ENCODE data around the gene PCDHA1. TPM values are rescaled to one million over a fixed set of nuclear protein-coding genes. Genes with fewer than 3 reads are reported as not detected.

Gene PCDHA1
- total RNA-seq, 8 experiments from 2014 or later, result 0.22 to 1.7 (median 0.68) TPM

DNA sequence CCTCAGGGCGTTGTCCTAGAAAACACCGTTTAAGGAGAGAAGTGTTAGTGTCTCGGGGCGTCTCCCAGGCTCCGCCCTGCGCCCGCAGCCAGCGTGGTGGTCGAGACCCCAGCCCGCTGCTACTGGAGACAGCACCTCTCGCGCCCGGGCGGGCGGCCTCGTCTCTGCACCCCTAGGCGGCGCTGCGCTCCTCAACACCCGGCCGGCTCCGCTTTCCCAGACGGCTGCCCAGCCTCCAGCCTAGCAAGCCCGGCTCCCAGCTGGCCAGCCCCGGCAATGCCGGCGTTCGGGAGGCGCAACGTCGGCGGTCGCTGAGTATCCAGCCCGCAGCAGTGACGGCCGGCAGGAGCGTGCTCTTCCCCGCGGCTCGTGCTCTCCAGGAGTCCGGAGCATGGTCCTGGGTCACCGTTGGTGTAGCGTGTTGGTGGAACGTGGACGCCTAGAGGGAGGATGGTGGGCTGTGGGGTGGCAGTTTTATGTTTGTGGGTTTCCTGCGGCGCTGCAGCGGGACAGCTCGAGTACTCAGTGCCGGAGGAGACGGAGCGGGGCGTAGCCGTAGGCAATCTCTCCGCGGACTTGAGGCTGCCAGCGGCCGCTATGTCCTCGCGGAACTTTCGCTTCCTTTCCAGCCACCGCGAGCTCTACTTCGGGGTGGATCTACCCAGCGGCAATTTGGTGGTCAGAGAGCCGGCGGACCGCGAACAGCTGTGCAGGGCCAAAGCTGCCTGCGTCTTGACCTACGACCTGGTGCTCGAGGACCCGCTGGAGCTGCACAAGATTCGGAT, 140.7 kb downstream of the PCDHA1 start:
- Histone ChIP-seq H3K4me3 (peak overlapping the region; percentile 25 to 56 (median 42)), H3K27ac (peak overlapping the region in 1 of 2 donors; percentile 45), H3K4me1 (replicated peaks in 1 of 2) (peaks cover 0 to 4% of the 10 kb centered on the region in 2 donors)
- in situ Hi-C loops (cut with MboI; ENCODE audit: low pct_unique_long_range_greater_than_20kb in 2 of 9, low sequenced_read_pairs in 9 of 9, unreplicated experiment in 9 of 9), result loop anchor here in 1 of 9 experiments (25.0 kb wide), 1 partner anchor 111 kb away; no protein-coding TSS in a partner anchor
- 0 to 9% (median 6%) methylated on average over 2 to 25 of the region's 74 CpGs; no CpG with 5 or more reads in 4 of the 10 experiments for WGBS, 10 experiments
- ATAC-seq (replicated peaks in 6 of 8), result peak; percentile 25 to 98 (median 96)

DNA sequence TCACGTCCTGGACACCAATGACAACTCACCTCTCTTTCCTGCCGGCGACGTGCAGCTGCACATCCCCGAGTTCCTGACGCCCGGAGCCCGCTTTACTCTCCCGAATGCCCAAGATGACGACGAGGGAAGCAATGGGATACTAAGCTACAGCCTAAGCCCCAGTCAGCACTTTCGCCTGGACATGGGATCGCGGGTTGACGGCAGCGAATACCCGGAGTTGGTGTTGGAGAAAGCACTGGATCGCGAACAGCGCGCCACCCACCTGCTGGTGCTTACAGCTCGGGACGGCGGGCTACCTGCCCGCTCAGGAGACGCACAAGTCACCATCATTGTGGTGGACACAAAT, 141.3 kb downstream of the PCDHA1 start:
- no peak for ATAC-seq (replicated peaks in 6 of 8)
- Histone ChIP-seq H3K4me1 (replicated peaks in 1 of 2) (peaks cover 0 to 4% of the 10 kb centered on the region in 2 donors), H3K27ac (peak overlapping the region in 1 of 2 donors; percentile 45), H3K4me3 (peak overlapping the region; percentile 25 to 56 (median 42))
- WGBS, 10 experiments, result 5 to 67% (median 35%) methylated on average over 7 to 20 of the region's 26 CpGs; no CpG with 5 or more reads in 6 of the 10 experiments
- in situ Hi-C loops (cut with MboI; ENCODE audit: low pct_unique_long_range_greater_than_20kb in 2 of 9, low sequenced_read_pairs in 9 of 9, unreplicated experiment in 9 of 9), result loop anchor here in 1 of 9 experiments (25.0 kb wide), 1 partner anchor 110 kb away; no protein-coding TSS in a partner anchor

DNA sequence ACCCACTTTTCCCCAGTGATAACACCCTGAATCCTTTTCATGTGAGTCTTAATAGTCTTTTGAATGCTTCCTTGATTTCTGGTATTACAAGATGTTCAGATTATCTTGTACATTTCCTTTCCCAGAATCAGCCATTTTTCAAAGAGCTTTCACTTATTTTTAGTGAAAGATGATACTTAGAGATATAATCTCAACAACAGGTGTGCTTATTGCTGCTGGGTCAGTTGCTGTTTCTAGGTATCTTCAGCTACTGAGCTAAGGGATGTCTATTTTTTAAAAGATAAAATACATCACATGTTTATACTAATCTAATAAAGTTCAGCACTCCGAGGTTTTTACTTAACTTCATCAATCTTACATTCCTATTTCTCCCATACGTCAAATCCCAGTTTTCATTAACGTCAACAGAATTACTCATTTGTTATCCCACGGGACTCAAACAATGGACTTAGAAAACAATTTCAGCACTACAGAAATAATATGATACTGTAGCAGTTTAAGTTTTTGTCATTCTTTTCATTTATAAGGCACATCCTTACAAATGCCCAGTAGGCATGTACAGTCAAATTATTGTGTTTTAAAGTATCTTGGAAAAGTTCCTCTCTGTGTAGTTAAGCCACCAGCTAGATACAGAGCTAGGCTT, 149.1 kb downstream of the PCDHA1 start:
- in situ Hi-C loops (cut with MboI; ENCODE audit: low pct_unique_long_range_greater_than_20kb in 2 of 9, low sequenced_read_pairs in 9 of 9, unreplicated experiment in 9 of 9), result loop anchor here in 1 of 9 experiments (25.0 kb wide), 1 partner anchor 102 kb away; no protein-coding TSS in a partner anchor
- Histone ChIP-seq H3K27ac (no peak overlapping the region), H3K4me3 (no peak overlapping the region), H3K4me1 (replicated peaks in 1 of 2) (no peaks in the 10 kb centered on the region)
- 10 to 100% (median 84%) methylated on average over 1 to 4 of the region's 4 CpGs for WGBS, 10 experiments
- no peak for ATAC-seq (replicated peaks in 6 of 8)

DNA sequence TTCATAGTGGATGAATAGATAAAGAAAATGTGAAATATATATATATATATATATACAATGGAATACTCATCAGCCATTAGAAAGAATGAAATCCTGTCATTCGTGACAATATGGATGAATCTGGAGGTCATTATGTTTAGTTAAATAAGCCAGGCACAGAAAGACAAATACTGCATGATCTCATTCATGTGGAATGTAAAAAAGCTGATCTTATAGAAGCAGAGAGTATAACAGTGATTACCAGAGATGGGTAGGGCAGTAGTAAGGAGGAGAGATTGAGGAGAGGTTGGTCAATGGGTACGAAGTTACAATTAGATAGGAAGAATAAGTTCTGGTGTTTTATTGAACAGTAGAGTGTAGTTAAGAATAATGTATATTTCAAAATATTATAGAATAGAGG, 160.6 kb downstream of the PCDHA1 start:
- Histone ChIP-seq H3K27ac (no peak overlapping the region), H3K4me1 (replicated peaks in 1 of 2) (no peaks in the 10 kb centered on the region), H3K4me3 (no peak overlapping the region)
- ATAC-seq (replicated peaks in 6 of 8), result no peak
- WGBS, 10 experiments, result 0 to 86% (median 50%) methylated on average over 1 to 2 of the region's 2 CpGs; no CpG with 5 or more reads in 1 of the 10 experiments
- in situ Hi-C loops (cut with MboI; ENCODE audit: low pct_unique_long_range_greater_than_20kb in 2 of 9, low sequenced_read_pairs in 9 of 9, unreplicated experiment in 9 of 9), result loop anchor here in 1 of 9 experiments (25.0 kb wide), 1 partner anchor 91 kb away; no protein-coding TSS in a partner anchor

DNA sequence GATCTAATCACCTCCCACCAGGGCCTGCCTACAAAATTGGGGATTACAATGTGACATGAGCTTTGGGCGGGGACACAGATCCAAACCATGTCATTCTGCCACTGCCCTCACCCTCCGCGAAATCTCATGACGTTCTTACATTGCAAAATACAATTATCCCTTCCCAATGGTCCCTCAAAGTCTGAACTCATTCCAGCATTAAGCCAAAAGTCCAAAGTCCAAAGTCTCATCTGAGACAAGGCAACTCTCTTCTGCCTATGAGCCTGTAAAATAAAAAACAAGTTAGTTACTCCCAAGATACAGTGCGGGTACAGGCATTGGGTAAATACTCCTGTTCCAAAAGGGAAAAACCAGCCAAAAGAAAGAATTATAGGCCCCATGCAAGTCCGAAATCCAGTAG, 165.7 kb downstream of the PCDHA1 start:
- ATAC-seq (replicated peaks in 6 of 8), result no peak
- H3K4me3 ChIP-seq, result no peak overlapping the region
- no peak overlapping the region for H3K27ac ChIP-seq
- no peaks in the 10 kb centered on the region for H3K4me1 ChIP-seq (replicated peaks in 1 of 2)
- WGBS, 10 experiments, result 0 to 100% (median 79%) methylated on average over 1 to 6 of the region's 6 CpGs; no CpG with 5 or more reads in 2 of the 10 experiments
- in situ Hi-C loops (cut with MboI; ENCODE audit: low pct_unique_long_range_greater_than_20kb in 2 of 9, low sequenced_read_pairs in 9 of 9, unreplicated experiment in 9 of 9), result no loop called here

DNA sequence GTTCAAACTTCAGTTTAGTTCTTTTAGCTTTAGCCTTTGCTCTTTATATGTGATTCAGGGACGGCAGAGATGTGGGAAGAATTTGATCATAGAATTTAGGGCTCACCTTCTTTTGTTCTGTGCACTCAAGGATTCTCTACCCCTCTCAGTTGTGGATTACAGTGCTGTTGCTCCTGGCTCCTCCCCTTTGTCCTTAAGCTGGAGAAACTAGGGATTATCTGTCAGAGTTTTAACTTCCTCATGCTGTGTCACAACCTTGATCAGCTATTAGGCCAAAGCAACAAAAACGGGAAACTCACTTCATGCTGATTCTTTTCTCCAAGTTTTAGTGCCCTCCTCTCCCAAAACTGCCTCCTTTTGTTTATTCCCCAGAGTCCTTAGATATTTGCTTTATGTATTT, 167.3 kb downstream of the PCDHA1 start:
- Histone ChIP-seq H3K27ac (no peak overlapping the region), H3K4me1 (replicated peaks in 1 of 2) (no peaks in the 10 kb centered on the region), H3K4me3 (no peak overlapping the region)
- WGBS, 10 experiments, result 0 to 63% (median 7%) methylated on average over 1 to 2 of the region's 2 CpGs; no CpG with 5 or more reads in 3 of the 10 experiments
- ATAC-seq (replicated peaks in 6 of 8), result no peak
- in situ Hi-C loops (cut with MboI; ENCODE audit: low pct_unique_long_range_greater_than_20kb in 2 of 9, low sequenced_read_pairs in 9 of 9, unreplicated experiment in 9 of 9), result no loop called here

DNA sequence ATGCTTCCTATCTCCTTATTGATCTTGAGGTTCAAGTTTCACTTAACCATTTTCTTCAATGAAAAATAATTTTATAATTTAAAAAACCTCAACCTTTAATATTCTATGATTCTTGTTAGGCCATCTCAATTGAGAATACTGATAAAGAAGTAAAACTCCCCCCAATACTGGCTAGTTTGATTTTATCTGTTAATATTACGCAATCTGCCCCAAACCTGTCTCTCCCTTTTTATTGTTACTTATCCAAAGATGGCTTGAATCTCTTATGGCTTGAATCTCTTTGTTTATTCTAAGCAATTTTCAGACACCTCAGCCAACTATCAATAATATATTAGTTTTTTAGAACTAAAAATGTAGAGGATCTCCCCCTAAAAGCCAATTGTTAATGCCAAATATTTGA, 176.2 kb downstream of the PCDHA1 start:
- Histone ChIP-seq H3K4me1 (replicated peaks in 1 of 2) (peaks cover 0 to 9% of the 10 kb centered on the region in 2 donors), H3K4me3 (no peak overlapping the region), H3K27ac (no peak overlapping the region)
- in situ Hi-C loops (cut with MboI; ENCODE audit: low pct_unique_long_range_greater_than_20kb in 2 of 9, low sequenced_read_pairs in 9 of 9, unreplicated experiment in 9 of 9), result no loop called here
- no peak for ATAC-seq (replicated peaks in 6 of 8)
- WGBS, 10 experiments, result 0 to 100% (median 80%) methylated on average over 1 of the region's 1 CpG; no CpG with 5 or more reads in 1 of the 10 experiments

DNA sequence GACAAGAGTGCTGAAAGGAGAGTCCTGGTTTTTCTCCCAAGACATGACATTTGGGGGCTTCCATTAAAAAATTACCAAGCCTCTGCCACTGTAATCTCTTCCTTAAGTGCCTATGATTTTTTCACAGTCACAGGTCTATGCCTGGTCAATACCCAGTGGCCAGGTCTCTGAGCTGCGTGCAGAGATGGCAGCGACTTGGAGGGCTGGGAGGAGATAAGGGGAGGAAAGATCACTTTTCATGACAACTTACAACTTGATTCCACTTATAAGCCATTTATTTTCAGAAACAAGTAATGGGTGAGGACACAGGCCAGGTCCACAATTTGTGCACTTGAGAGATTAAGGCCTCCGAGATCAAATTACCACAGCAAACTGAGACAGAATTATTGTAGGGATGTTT, 178.4 kb downstream of the PCDHA1 start:
- in situ Hi-C loops (cut with MboI; ENCODE audit: low pct_unique_long_range_greater_than_20kb in 2 of 9, low sequenced_read_pairs in 9 of 9, unreplicated experiment in 9 of 9), result no loop called here
- Histone ChIP-seq H3K4me3 (no peak overlapping the region), H3K4me1 (replicated peaks in 1 of 2) (peaks cover 0 to 19% of the 10 kb centered on the region in 2 donors), H3K27ac (no peak overlapping the region)
- no peak for ATAC-seq (replicated peaks in 6 of 8)
- WGBS, 10 experiments, result 4 to 97% (median 73%) methylated on average over 1 to 3 of the region's 3 CpGs; no CpG with 5 or more reads in 4 of the 10 experiments

DNA sequence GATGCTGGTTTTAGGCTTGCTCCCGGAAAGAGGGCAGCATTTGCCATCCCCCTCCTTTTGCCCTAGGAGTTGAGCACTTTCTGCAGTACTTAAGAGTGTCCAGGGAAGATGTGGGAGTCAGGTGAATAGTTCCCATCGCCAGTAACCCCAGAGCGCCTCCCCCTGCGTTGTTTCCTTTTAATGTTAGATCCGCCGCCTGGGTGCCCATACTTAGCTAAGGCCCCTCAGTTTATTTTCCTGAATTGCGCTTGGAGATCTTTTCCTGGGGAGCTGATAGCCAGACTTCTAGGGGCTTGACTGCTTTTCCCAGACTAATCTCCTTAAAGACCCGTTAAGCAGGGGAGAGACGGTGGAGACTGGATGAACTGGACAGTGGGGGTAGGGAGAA, 180.0 kb downstream of the PCDHA1 start:
- WGBS, 10 experiments, result 0 to 9% (median 1%) methylated on average over 1 to 6 of the region's 9 CpGs; no CpG with 5 or more reads in 4 of the 10 experiments

DNA sequence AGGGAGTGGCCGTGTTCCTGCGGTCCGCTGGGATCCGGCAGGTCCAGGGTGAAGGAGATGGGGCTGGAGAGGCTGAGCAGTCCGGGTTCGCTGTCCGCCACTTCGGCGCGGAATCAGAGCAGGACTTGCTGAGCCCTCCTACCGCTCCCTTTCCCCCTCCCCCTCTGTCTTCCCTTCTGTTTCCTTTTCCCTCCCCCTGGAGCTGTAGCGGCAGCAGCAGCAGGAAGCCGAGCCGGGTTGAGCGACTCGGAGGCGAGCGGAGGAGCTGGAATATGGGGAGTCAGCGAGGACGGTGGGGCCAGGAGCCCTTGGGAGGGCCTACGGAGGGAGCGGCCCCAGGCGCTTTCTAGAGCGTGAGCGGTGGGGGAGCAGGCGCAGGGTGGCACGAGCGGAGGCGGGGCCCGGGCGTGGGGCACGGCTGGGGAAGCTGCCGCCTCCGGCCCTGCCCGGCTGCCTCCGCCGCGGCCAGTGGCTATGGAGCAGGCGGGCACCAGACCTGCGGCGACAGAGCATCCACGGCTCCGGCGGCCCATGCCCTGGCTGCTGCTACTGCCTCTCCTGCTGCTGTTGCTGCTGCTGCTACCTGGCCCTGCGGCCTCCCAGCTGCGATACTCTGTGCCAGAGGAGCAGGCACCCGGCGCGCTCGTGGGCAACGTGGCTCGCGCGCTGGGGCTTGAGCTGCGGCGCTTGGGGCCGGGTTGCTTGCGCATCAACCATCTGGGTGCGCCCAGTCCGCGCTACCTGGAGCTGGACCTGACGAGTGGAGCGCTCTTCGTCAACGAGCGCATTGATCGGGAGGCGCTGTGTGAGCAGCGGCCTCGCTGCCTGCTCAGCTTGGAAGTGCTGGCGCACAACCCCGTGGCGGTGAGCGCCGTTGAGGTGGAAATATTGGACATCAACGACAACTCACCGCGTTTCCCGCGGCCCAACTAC, 180.6 kb downstream of the PCDHA1 start, which contains the start of gene PCDHAC2:
Gene PCDHAC2, plus strand, starts transcription at position 184 of the 933 bp plus-strand sequence. Its CDS starts 291 bp downstream, at position 475.
- 0 to 40% (median 10%) methylated on average over 1 to 12 of the region's 80 CpGs; no CpG with 5 or more reads in 4 of the 10 experiments for WGBS, 10 experiments
- peak in 6 of 8 experiments; percentile 83 to 87 (median 86) for ATAC-seq (replicated peaks in 6 of 8)
- Histone ChIP-seq H3K4me1 (replicated peaks in 1 of 2) (peaks cover 0 to 33% of the 10 kb centered on the region in 2 donors), H3K4me3 (peak within 1 kb of the TSS; percentile 49 to 57 (median 51)), H3K27ac (peak within 1 kb of the TSS; percentile 64 to 65)
- in situ Hi-C loops (cut with MboI; ENCODE audit: low pct_unique_long_range_greater_than_20kb in 2 of 9, low sequenced_read_pairs in 9 of 9, unreplicated experiment in 9 of 9), result no loop called here

More for the DNA sequence above, 180.0 kb downstream of the PCDHA1 start:
- Histone ChIP-seq H3K27ac (peak overlapping the region; percentile 64 to 65), H3K4me1 (replicated peaks in 1 of 2) (peaks cover 0 to 29% of the 10 kb centered on the region in 2 donors), H3K4me3 (peak overlapping the region; percentile 49 to 57 (median 51))
- peak in 1 of 8 experiments; percentile 5 for ATAC-seq (replicated peaks in 6 of 8)
- in situ Hi-C loops (cut with MboI; ENCODE audit: low pct_unique_long_range_greater_than_20kb in 2 of 9, low sequenced_read_pairs in 9 of 9, unreplicated experiment in 9 of 9), result no loop called here

DNA sequence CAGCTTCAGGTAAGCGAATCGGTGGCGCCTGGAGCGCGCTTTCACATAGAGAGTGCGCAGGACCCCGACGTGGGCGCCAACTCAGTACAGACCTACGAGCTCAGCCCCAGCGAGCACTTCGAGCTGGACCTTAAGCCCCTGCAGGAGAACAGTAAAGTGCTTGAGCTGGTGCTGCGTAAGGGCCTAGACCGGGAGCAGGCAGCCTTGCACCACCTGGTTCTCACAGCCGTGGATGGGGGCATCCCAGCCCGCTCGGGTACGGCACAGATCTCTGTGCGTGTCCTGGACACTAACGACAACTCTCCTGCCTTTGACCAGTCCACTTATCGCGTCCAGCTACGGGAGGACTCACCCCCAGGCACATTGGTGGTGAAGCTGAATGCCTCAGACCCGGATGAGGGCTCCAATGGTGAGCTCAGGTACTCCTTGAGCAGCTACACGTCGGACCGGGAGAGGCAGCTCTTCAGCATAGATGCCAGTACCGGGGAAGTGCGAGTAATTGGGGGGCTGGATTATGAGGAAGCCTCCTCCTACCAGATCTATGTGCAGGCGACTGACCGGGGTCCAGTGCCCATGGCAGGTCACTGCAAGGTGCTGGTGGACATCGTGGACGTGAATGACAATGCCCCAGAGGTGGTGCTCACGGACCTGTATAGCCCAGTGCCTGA, 181.4 kb downstream of the PCDHA1 start:
- Histone ChIP-seq H3K27ac (peak overlapping the region in 1 of 2 donors; percentile 64), H3K4me3 (peak overlapping the region; percentile 49 to 57 (median 51)), H3K4me1 (replicated peaks in 1 of 2) (peaks cover 0 to 33% of the 10 kb centered on the region in 2 donors)
- 25 to 100% (median 51%) methylated on average over 2 to 13 of the region's 34 CpGs; no CpG with 5 or more reads in 6 of the 10 experiments for WGBS, 10 experiments
- ATAC-seq (replicated peaks in 6 of 8), result peak in 3 of 8 experiments; percentile 1 to 10 (median 10)
- in situ Hi-C loops (cut with MboI; ENCODE audit: low pct_unique_long_range_greater_than_20kb in 2 of 9, low sequenced_read_pairs in 9 of 9, unreplicated experiment in 9 of 9), result no loop called here

DNA sequence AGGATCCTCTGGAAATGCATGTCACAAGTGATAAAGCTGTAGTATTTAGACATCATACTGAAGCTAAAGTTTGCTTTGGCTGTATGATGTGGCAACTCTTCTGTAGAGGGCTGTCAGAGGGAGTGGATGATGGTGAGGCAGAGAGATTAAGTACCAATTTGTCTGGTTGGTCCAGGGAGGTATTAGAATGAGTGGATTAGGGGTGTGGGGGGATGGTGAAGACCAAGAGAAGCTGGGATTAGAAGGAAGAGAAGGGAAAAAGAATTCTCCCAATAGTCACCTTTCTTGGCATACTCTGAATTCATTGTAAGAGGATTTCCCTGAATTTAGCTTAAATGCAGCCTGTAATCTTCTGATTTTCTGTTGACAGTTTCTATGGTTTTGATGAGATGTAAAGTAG, 183.9 kb downstream of the PCDHA1 start:
- ATAC-seq (replicated peaks in 6 of 8), result no peak
- no peak overlapping the region for H3K27ac ChIP-seq
- peak overlapping the region in 3 of 5 donors; percentile 10 to 33 (median 28) for H3K4me3 ChIP-seq
- peaks cover 0 to 35% of the 10 kb centered on the region in 2 donors for H3K4me1 ChIP-seq (replicated peaks in 1 of 2)
- in situ Hi-C loops (cut with MboI; ENCODE audit: low pct_unique_long_range_greater_than_20kb in 2 of 9, low sequenced_read_pairs in 9 of 9, unreplicated experiment in 9 of 9), result no loop called here
